ENCODE results near the gene GALNT13. TPM values are rescaled to one million over a fixed set of nuclear protein-coding genes. Genes with fewer than 3 reads are reported as not detected.

Gene GALNT13
- total RNA-seq, 2 experiments from 2014 or later, result not detected

- ChIA-PET CTCF (no interaction called here), POLR2A (no interaction called here)
- no peaks in the 10 kb centered on the region for H3K27me3 ChIP-seq (ENCODE audit: control insufficient read depth in 1 of 2, insufficient read depth in 2 of 2, low read length in 2 of 2)
- H3K27ac ChIP-seq (ENCODE audit: low read depth in 1 of 2, low read length in 2 of 2), result no peak overlapping the region
- intact Hi-C loops (cut with DNase I, micrococcal nuclease), result no loop called here
- Mint-ChIP-seq H3K36me3 (ENCODE audit: low read depth) (no peaks in the 10 kb centered on the region), H3K27ac (no peak overlapping the region), H3K4me3 (no peak overlapping the region), H3K27me3 (no peaks in the 10 kb centered on the region), H3K9me3 (peaks cover 2% of the 10 kb centered on the region), H3K4me1 (ENCODE audit: low read depth) (no peaks in the 10 kb centered on the region)
- H3K36me3 ChIP-seq (ENCODE audit: insufficient read depth, low read length), result no peaks in the 10 kb centered on the region
- H3K4me3 ChIP-seq (ENCODE audit: low read length), result no peak overlapping the region
- TF ChIP-seq, protein P1, sequence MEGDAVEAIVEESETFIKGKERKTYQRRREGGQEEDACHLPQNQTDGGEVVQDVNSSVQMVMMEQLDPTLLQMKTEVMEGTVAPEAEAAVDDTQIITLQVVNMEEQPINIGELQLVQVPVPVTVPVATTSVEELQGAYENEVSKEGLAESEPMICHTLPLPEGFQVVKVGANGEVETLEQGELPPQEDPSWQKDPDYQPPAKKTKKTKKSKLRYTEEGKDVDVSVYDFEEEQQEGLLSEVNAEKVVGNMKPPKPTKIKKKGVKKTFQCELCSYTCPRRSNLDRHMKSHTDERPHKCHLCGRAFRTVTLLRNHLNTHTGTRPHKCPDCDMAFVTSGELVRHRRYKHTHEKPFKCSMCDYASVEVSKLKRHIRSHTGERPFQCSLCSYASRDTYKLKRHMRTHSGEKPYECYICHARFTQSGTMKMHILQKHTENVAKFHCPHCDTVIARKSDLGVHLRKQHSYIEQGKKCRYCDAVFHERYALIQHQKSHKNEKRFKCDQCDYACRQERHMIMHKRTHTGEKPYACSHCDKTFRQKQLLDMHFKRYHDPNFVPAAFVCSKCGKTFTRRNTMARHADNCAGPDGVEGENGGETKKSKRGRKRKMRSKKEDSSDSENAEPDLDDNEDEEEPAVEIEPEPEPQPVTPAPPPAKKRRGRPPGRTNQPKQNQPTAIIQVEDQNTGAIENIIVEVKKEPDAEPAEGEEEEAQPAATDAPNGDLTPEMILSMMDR (IDR thresholded peaks at IDR 0.05), result no peak
- ATAC-seq (ENCODE audit: poor library complexity) (no peak), DNase-seq (no peak)
- H3K9me3 ChIP-seq (ENCODE audit: control insufficient read depth in 1 of 2, insufficient read depth in 1 of 2, low read length in 2 of 2), result peaks cover 0 to 4% of the 10 kb centered on the region in 2 experiments
- H3K4me1 ChIP-seq (ENCODE audit: insufficient read depth, low read length), result no peaks in the 10 kb centered on the region
Observed at GRCh38 chr2:154049561-154049960, 177.8 kb downstream of the GALNT13 start.

- Histone ChIP-seq H3K4me3 (ENCODE audit: low read length) (no peak overlapping the region), H3K4me1 (ENCODE audit: insufficient read depth, low read length) (no peaks in the 10 kb centered on the region), H3K27ac (ENCODE audit: low read depth in 1 of 2, low read length in 2 of 2) (no peak overlapping the region), H3K36me3 (ENCODE audit: insufficient read depth, low read length) (no peaks in the 10 kb centered on the region), H3K9me3 (ENCODE audit: control insufficient read depth in 1 of 2, insufficient read depth in 1 of 2, low read length in 2 of 2) (peaks cover 6 to 12% of the 10 kb centered on the region in 2 experiments), H3K27me3 (ENCODE audit: control insufficient read depth in 1 of 2, insufficient read depth in 2 of 2, low read length in 2 of 2) (no peaks in the 10 kb centered on the region)
- ChIA-PET CTCF (no interaction called here), POLR2A (no interaction called here)
- DNase-seq (no peak), ATAC-seq (ENCODE audit: poor library complexity) (no peak)
- no peaks in the 10 kb centered on the region for H3K36me3 Mint-ChIP-seq (ENCODE audit: low read depth)
- intact Hi-C loops (cut with DNase I, micrococcal nuclease), result no loop called here
- no peak overlapping the region for H3K4me3 Mint-ChIP-seq
- peaks cover 9% of the 10 kb centered on the region for H3K9me3 Mint-ChIP-seq
- TF ChIP-seq, protein P1 (IDR thresholded peaks at IDR 0.05), result no peak
- no peak overlapping the region for H3K27ac Mint-ChIP-seq
- H3K4me1 Mint-ChIP-seq (ENCODE audit: low read depth), result no peaks in the 10 kb centered on the region
- no peaks in the 10 kb centered on the region for H3K27me3 Mint-ChIP-seq
Observed at GRCh38 chr2:154067124-154067523, 195.4 kb downstream of the GALNT13 start.

DNA sequence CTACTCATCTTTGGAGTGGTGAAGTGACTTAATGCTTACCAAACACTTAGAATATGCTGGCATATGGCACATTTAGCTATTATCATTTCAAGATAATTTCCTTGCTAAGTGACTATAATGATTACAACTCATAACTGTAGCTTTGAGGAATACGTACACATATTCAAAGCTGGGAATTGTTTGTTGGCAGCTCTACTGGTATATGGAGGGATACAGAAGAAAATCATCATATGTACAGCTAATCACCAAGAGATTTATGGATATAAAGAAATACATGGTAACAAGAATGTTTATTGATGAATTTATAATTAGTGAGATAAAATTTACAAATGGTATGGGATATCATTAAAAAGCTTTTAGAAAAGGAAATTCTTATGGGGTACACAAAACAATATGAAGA is 207.2 kb downstream of the GALNT13 start:
- CTCF ChIA-PET, result no interaction called here
- DNase-seq (no peak), ATAC-seq (ENCODE audit: poor library complexity) (no peak)
- no peaks in the 10 kb centered on the region for H3K4me1 ChIP-seq (ENCODE audit: insufficient read depth, low read length)
- H3K9me3 ChIP-seq (ENCODE audit: control insufficient read depth in 1 of 2, insufficient read depth in 1 of 2, low read length in 2 of 2), result no peaks in the 10 kb centered on the region
- Mint-ChIP-seq H3K27ac (no peak overlapping the region), H3K27me3 (no peaks in the 10 kb centered on the region), H3K9me3 (peaks cover 4% of the 10 kb centered on the region), H3K4me1 (ENCODE audit: low read depth) (no peaks in the 10 kb centered on the region), H3K4me3 (no peak overlapping the region), H3K36me3 (ENCODE audit: low read depth) (no peaks in the 10 kb centered on the region)
- no peak overlapping the region for H3K4me3 ChIP-seq (ENCODE audit: low read length)
- H3K36me3 ChIP-seq (ENCODE audit: insufficient read depth, low read length), result no peaks in the 10 kb centered on the region
- H3K27ac ChIP-seq (ENCODE audit: low read depth in 1 of 2, low read length in 2 of 2), result no peak overlapping the region
- intact Hi-C loops (cut with DNase I, micrococcal nuclease), result no loop called here
- POLR2A ChIA-PET, result no interaction called here
- no peaks in the 10 kb centered on the region for H3K27me3 ChIP-seq (ENCODE audit: control insufficient read depth in 1 of 2, insufficient read depth in 2 of 2, low read length in 2 of 2)
- TF ChIP-seq, protein P1 (IDR thresholded peaks at IDR 0.05), result no peak
